Aorta (tissue), 5 donors: ENCODE measurements around the gene DDX50. TPM values are rescaled to one million over a fixed set of nuclear protein-coding genes. Genes with fewer than 3 reads are reported as not detected.

Experiments used
- ATAC-seq: fragments of 200-7000 bp; cut with Tn5 transposase; one replicate; pipeline ENCODE4 v1.9.1; 2022; ENCODE audit warnings: moderate library complexity; ENCODE audit not compliant: low FRiP score
- DNase-seq, 2 donors: peaks; one replicate each; pipeline ENCODE4 v3.0.0-alpha.2; 2020
- H3K27ac ChIP-seq, 2 donors: one replicate each; pipeline ENCODE4 v1.5.1; 2013; ENCODE audit warnings: low read length in 2 of 2, mild to moderate bottlenecking in 2 of 2, moderate library complexity in 2 of 2, control low read depth in 1 of 2, inconsistent platforms in 1 of 2, low read depth in 1 of 2
- H3K27me3 ChIP-seq, 2 donors: one replicate each; pipeline ENCODE4 v1.6.1; 2013; ENCODE audit warnings: control low read depth in 1 of 2, low read length in 1 of 2, mild to moderate bottlenecking in 1 of 2, moderate library complexity in 1 of 2; ENCODE audit not compliant: insufficient read depth in 2 of 2, control insufficient read depth in 1 of 2
- H3K36me3 ChIP-seq, 2 donors: one replicate each; pipeline ENCODE4 v1.6.1; 2013; ENCODE audit warnings: control low read depth in 1 of 2, low read length in 1 of 2, mild to moderate bottlenecking in 1 of 2; ENCODE audit not compliant: insufficient read depth in 2 of 2, control insufficient read depth in 1 of 2
- H3K4me1 ChIP-seq, 2 donors: one replicate each; pipeline ENCODE4 v1.6.1; 2013; ENCODE audit warnings: low read length in 2 of 2, control low read depth in 1 of 2, mild to moderate bottlenecking in 1 of 2, moderate library complexity in 1 of 2; ENCODE audit not compliant: insufficient read depth in 2 of 2, control insufficient read depth in 1 of 2
- H3K4me3 ChIP-seq, 2 donors: one replicate each; pipeline ENCODE4 v1.5.1; 2013; ENCODE audit warnings: low read length in 2 of 2, control low read depth in 1 of 2, mild to moderate bottlenecking in 1 of 2
- H3K9me3 ChIP-seq: one replicate; pipeline ENCODE4 v1.6.1; 2013; ENCODE audit warnings: mild to moderate bottlenecking, low read length; ENCODE audit not compliant: control insufficient read depth
- WGBS, 2 donors: extraction: QIAGEN DNeasy Blood & Tissue Kit; methylation state at CpG; one replicate each; pipeline ENCODE4 v1.1.7; 2013; 5-methylcytosine and 5-hydroxymethylcytosine counted together
- intact Hi-C, 2 donors: fragments of 100-400 bp; cut with DNase I; formaldehyde crosslinking; loops; one replicate each; pipeline versions ENCODE4 v1.14.2 to v1.15.0; 2022
- polyA plus RNA-seq, 2 donors: library from polyadenylated mRNA; stranded (reverse); fragments of 200-250 nt; gene quantifications; one replicate each; pipeline ENCODE4 v1.2.3, GENCODE V29; 2013
- total RNA-seq, 2 donors: library from RNA; stranded (reverse); fragmentation: NEBNext Ultra II Directional; extraction: Animal tissue kit (Norgen Biotek cat#: 25700); gene quantifications; one replicate each; pipeline ENCODE4 v1.2.1, GENCODE V29; 2021
- donor health status: healthy with polysubstance abuse.
- donor health status: Bipolar disorder and iron deficiency.
- donor health status: DM: no; HTN: no; CAD: no.
- donor health status: DM: no; HTN: no; CAD: no.
- donor health status: DM: yes; HTN: yes; CAD: no.

The DDX50 gene
- total and polyA plus RNA-seq, 4 donors = 32.0 to 39.8 (median 35.3) TPM

DNA sequence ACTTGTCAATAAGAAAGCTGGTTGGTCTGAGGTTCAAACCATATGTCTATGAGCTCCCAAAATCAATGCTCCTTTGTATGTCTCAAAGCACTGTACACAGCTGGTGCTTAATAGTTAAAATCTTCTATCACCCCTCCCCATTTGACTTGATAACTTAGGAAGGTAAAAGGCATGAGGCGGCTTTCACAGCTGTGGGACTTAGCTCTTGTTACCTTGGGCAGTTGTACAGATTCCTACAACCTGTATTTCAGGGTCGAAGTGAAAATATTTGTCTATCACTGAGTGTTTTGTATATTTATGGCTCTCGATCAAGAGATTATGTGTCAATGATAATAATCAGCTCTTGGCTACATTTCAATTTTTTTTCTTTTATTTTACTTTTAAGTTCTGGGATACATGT is 86.5 kb downstream of the DDX50 start:
- Histone ChIP-seq H3K9me3 (no peaks in the 10 kb centered on the region), H3K4me1 (no peaks in the 10 kb centered on the region), H3K36me3 (no peaks in the 10 kb centered on the region), H3K27ac (no peak overlapping the region), H3K4me3 (no peak overlapping the region), H3K27me3 (no peaks in the 10 kb centered on the region)
- ATAC-seq (no peak), DNase-seq (no peak)
- intact Hi-C loops = loop anchor here in 1 of 2 donors (2.0 kb wide), 2 partner anchors 31 to 105 kb away; partner anchors contain the start of gene DDX21
- WGBS, 2 donors = 75% methylated on average over 3 of the region's 3 CpGs

DNA sequence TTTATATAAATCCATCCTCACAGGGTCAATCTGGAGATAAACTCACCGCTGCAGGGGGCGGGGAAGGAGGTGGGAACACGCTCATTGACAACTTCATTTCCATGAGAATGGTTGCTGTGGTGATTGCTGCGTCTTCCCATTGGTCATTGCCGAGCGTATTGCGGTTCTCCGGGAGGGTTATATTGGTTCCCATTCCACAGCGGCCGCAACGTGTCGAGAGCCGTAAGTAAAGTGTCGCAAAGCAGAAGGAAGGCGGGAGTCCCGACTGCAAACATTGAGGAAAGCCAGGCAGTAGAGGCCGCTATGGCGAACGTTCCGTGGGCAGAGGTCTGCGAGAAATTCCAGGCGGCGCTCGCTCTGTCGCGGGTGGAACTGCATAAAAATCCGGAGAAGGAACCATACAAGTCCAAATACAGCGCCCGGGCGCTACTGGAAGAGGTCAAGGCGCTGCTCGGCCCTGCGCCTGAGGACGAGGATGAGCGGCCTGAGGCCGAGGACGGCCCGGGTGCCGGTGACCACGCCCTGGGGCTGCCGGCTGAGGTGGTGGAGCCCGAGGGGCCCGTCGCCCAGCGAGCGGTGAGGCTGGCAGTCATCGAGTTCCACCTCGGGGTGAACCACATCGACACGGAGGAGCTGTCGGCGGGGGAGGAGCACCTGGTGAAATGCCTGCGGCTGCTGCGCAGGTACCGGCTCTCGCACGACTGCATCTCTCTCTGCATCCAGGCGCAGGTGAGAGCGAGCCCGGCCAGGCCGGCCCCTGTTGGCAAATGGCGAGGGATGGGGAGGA is 87.6 kb downstream of the DDX50 start, which contains the start of gene KIFBP:
KIFBP (plus strand) TSS at position 274 of the 787 bp plus-strand sequence; CDS start at position 304, 30 bp downstream.
- peak; percentile 95 to 96 for DNase-seq
- whole genome bisulfite sequencing, 2 donors = 0% methylated on average over 59 to 62 of the region's 62 CpGs
- intact Hi-C loops = loop anchor here in 1 of 2 donors (2.0 kb wide), 2 partner anchors 32 to 104 kb away; partner anchors contain the start of gene DDX21
- Histone ChIP-seq H3K4me1 (no peaks in the 10 kb centered on the region), H3K36me3 (no peaks in the 10 kb centered on the region), H3K4me3 (peak within 1 kb of the TSS; percentile 91 to 96), H3K27ac (peak within 1 kb of the TSS; percentile 18 to 85), H3K9me3 (no peaks in the 10 kb centered on the region), H3K27me3 (no peaks in the 10 kb centered on the region)
- ATAC-seq = peak; percentile 97

DNA sequence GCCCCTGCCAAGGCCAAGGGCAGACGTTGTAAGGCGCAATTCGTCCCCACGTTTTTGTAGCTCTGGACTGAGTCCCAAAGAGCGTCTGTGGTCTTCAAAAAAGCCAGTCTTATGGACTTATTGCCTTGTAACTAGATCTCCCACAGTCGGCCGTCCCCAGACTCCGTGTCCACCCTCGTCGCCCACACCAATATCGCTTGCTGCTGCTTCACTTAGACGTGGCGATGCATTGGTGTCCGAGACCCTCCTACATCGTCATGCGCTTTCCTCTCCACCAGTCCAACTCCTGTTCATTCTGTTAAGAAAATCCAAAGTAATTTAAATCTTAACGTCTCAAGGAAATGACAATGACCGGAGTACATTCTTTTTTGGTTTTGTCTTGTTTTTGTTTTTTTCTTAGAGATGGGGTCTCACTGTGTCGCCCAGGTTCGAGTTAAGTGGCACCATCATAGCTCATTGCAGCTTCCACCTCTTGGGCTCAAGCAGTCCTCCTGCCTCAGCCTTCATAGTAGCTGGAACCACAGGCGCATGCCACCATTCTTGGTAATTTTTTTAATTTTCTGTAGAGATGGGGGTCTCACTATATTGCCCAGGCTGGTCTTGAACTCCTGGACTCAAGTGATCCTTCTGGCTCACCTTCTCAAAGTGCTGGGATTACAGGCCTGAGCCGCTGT is 88.3 kb downstream of the DDX50 start:
- no peaks in the 10 kb centered on the region for H3K4me1 ChIP-seq
- 10 to 12% methylated on average over 22 of the region's 22 CpGs for WGBS, 2 donors
- no peaks in the 10 kb centered on the region for H3K27me3 ChIP-seq
- intact Hi-C loops = loop anchor here in 1 of 2 donors (2.0 kb wide), 2 partner anchors 33 to 103 kb away; partner anchors contain the start of gene DDX21
- ATAC-seq (peak; percentile 43), DNase-seq (no peak)
- H3K9me3 ChIP-seq = no peaks in the 10 kb centered on the region
- H3K4me3 ChIP-seq = peak overlapping the region; percentile 91 to 96
- no peaks in the 10 kb centered on the region for H3K36me3 ChIP-seq
- peak overlapping the region in 1 of 2 donors; percentile 85 for H3K27ac ChIP-seq

DNA sequence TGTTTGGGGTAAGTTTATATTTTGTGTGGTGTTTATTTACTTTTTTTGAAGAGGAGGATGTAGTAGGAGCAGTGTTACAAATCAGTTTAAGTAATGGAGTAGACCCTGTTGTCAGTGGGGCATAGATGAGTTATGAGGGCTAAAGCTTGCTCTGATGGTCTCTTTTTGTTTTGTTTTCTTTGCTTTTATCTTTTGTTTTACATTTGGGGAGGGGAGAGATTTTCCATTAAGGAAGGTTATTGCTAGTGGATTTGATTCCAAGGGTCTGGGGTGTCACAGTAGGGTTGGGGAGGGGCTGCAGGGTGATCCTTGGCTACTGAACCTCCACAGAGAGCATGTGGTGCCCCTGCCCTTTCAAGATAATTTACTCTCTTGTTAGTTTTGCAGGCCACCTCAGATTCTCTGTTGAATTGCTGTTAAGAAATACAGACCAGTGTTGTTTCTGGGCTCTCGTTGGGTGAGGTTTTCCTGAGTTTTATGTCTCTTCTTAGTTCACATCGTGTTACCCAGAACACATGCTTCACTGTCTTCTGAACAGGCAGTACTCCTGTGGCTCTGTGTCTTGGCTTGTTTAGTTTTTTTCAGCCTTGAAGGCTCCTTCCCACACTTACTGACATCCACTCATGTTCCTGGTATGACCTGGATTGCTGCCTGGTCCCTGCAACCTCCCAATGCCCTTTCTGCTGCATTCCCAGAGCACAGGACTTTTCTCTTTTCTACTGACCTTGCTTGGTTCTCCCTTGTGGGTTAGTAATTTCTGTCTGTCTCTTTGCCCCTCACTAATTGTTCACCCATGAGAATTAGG is 91.7 kb downstream of the DDX50 start:
- no peaks in the 10 kb centered on the region for H3K4me1 ChIP-seq
- intact Hi-C loops = no loop called here
- H3K27ac ChIP-seq = peak overlapping the region in 1 of 2 donors; percentile 83
- H3K36me3 ChIP-seq = no peaks in the 10 kb centered on the region
- no peaks in the 10 kb centered on the region for H3K9me3 ChIP-seq
- H3K27me3 ChIP-seq = no peaks in the 10 kb centered on the region
- 0 to 9% methylated on average over 2 of the region's 2 CpGs for WGBS, 2 donors
- no peak overlapping the region for H3K4me3 ChIP-seq
- ATAC-seq (peak; percentile 23), DNase-seq (peak; percentile 71 to 84)

Other genes starting within 250 kb of the DDX50 start
- 10 to 100 TPM; 49.4 to 71.1 TPM for gene CCAR1, start 180.1 kb upstream of the DDX50 start, total RNA-seq
- 10 to 100 TPM; 14.7 to 50.0 TPM for gene CCAR1, start 180.1 kb upstream of the DDX50 start, polyA plus RNA-seq
- gene STOX1, start 73.8 kb upstream of the DDX50 start, total RNA-seq = under 1 TPM; 0.27 to 0.39 TPM
- not detected for gene STOX1, start 73.8 kb upstream of the DDX50 start, polyA plus RNA-seq
- gene DDX21, start 54.9 kb downstream of the DDX50 start, total RNA-seq = 10 to 100 TPM; 34.9 to 52.4 TPM
- 10 to 100 TPM; 13.7 to 22.0 TPM for gene DDX21, start 54.9 kb downstream of the DDX50 start, polyA plus RNA-seq
- gene KIFBP, start 87.5 kb downstream of the DDX50 start, total RNA-seq = 10 to 100 TPM; 27.4 to 28.4 TPM
- 10 to 100 TPM; 19.0 to 23.3 TPM for gene KIFBP, start 87.5 kb downstream of the DDX50 start, polyA plus RNA-seq
- 100 to 1,000 TPM; 168 to 230 TPM for gene SRGN, start 186.8 kb downstream of the DDX50 start, total RNA-seq
- gene SRGN, start 186.8 kb downstream of the DDX50 start, polyA plus RNA-seq = 100 to 1,000 TPM; 121 to 176 TPM
- 10 to 100 TPM; 47.4 to 49.2 TPM for gene VPS26A, start 222.9 kb downstream of the DDX50 start, total RNA-seq
- 10 to 100 TPM; 31.9 to 42.4 TPM for gene VPS26A, start 222.9 kb downstream of the DDX50 start, polyA plus RNA-seq